ENCODE data around the gene BCL2L1. TPM values are rescaled to one million over a fixed set of nuclear protein-coding genes. Genes with fewer than 3 reads are reported as not detected.
"Not testable (repeated sequence)": the region's sequence is repeated elsewhere in the genome, so short reads cannot be mapped to it uniquely, and the experiment has no call there.

BCL2L1 gene
- polyA plus RNA-seq, 1 donor from 2014 or later, result 125 TPM

- H3K9ac ChIP-seq (ENCODE audit: low read length), result no peak overlapping the region
- no peaks in the 10 kb centered on the region for H3K36me3 ChIP-seq (ENCODE audit: insufficient read depth, low read length)
- H3K4me3 ChIP-seq (ENCODE audit: low read length), result no peak overlapping the region
- no peak overlapping the region for H3K27ac ChIP-seq (ENCODE audit: low read length)
- no peaks in the 10 kb centered on the region for H3K27me3 ChIP-seq (ENCODE audit: insufficient read depth, low read depth, low read length)
- H3K9me3 ChIP-seq (ENCODE audit: low read length), result no peaks in the 10 kb centered on the region
- TF ChIP-seq MXI1 (conservative IDR thresholded peaks at IDR 0.05; ENCODE audit: poor library complexity, severe bottlenecking) (no peak), EP300 (conservative IDR thresholded peaks at IDR 0.05; ENCODE audit: poor library complexity, severe bottlenecking) (no peak), CTCF (IDR thresholded peaks at IDR 0.05; ENCODE audit: poor library complexity, severe bottlenecking) (no peak), TAF1 (IDR thresholded peaks at IDR 0.05; ENCODE audit: low read depth) (no peak), POLR2AphosphoS5 (IDR thresholded peaks at IDR 0.05) (no peak), RAD21 (conservative IDR thresholded peaks at IDR 0.05) (no peak), EZH2 (IDR thresholded peaks at IDR 0.05; ENCODE audit: borderline replicate concordance, insufficient read depth, low read length, poor library complexity, severe bottlenecking) (no peak), SMC3 (conservative IDR thresholded peaks at IDR 0.05; ENCODE audit: poor library complexity) (no peak), REST (IDR thresholded peaks at IDR 0.05; ENCODE audit: borderline replicate concordance) (no peak)
- H3F3A ChIP-seq (ENCODE audit: insufficient read depth, low read length, poor library complexity, severe bottlenecking), result no peaks in the 10 kb centered on the region
- no peaks in the 10 kb centered on the region for H3K9me2 ChIP-seq (ENCODE audit: insufficient read depth, low read length)
- H3K4me2 ChIP-seq (ENCODE audit: low read length), result no peak overlapping the region
- no peaks in the 10 kb centered on the region for H4K20me1 ChIP-seq (ENCODE audit: insufficient read depth)
- H3K79me2 ChIP-seq (replicated peaks; ENCODE audit: insufficient read depth, low read length), result no peaks in the 10 kb centered on the region
- H2AFZ ChIP-seq (ENCODE audit: low read depth, low read length), result no peak overlapping the region
These were observed 69.7 kb downstream of the BCL2L1 start for GRCh38 chr20:31652917-31653396.

GRCh38 chr20:31648104-31648503 is 74.6 kb downstream of the BCL2L1 start:
- H3K4me2 ChIP-seq (ENCODE audit: low read length); H4K20me1 ChIP-seq (ENCODE audit: insufficient read depth); H3F3A ChIP-seq (ENCODE audit: insufficient read depth, low read length, poor library complexity, severe bottlenecking); H3K9ac ChIP-seq (ENCODE audit: low read length); H3K4me3 ChIP-seq (ENCODE audit: low read length); H3K36me3 ChIP-seq (ENCODE audit: insufficient read depth, low read length); H3K79me2 ChIP-seq (replicated peaks; ENCODE audit: insufficient read depth, low read length); H3K27me3 ChIP-seq (ENCODE audit: insufficient read depth, low read depth, low read length); H3K9me3 ChIP-seq (ENCODE audit: low read length); H3K27ac ChIP-seq (ENCODE audit: low read length); H2AFZ ChIP-seq (ENCODE audit: low read depth, low read length); H3K9me2 ChIP-seq (ENCODE audit: insufficient read depth, low read length): not testable (repeated sequence)

GRCh38 chr20:31644701-31645100 is 78.0 kb downstream of the BCL2L1 start:
- no peak overlapping the region for H3K9ac ChIP-seq (ENCODE audit: low read length)
- H3K79me2 ChIP-seq (replicated peaks; ENCODE audit: insufficient read depth, low read length), result no peaks in the 10 kb centered on the region
- H3K27ac ChIP-seq (ENCODE audit: low read length), result no peak overlapping the region
- no peak overlapping the region for H3K4me3 ChIP-seq (ENCODE audit: low read length)
- H3K9me2 ChIP-seq (ENCODE audit: insufficient read depth, low read length), result no peaks in the 10 kb centered on the region
- TF ChIP-seq POLR2AphosphoS5 (IDR thresholded peaks at IDR 0.05) (no peak), RAD21 (conservative IDR thresholded peaks at IDR 0.05) (no peak), EP300 (conservative IDR thresholded peaks at IDR 0.05; ENCODE audit: poor library complexity, severe bottlenecking) (no peak), REST (IDR thresholded peaks at IDR 0.05; ENCODE audit: borderline replicate concordance) (no peak), CTCF (IDR thresholded peaks at IDR 0.05; ENCODE audit: poor library complexity, severe bottlenecking) (no peak), SMC3 (conservative IDR thresholded peaks at IDR 0.05; ENCODE audit: poor library complexity) (no peak), EZH2 (IDR thresholded peaks at IDR 0.05; ENCODE audit: borderline replicate concordance, insufficient read depth, low read length, poor library complexity, severe bottlenecking) (no peak), TAF1 (IDR thresholded peaks at IDR 0.05; ENCODE audit: low read depth) (no peak), MXI1 (conservative IDR thresholded peaks at IDR 0.05; ENCODE audit: poor library complexity, severe bottlenecking) (no peak)
- no peaks in the 10 kb centered on the region for H3F3A ChIP-seq (ENCODE audit: insufficient read depth, low read length, poor library complexity, severe bottlenecking)
- H2AFZ ChIP-seq (ENCODE audit: low read depth, low read length), result no peak overlapping the region
- no peak overlapping the region for H3K4me2 ChIP-seq (ENCODE audit: low read length)
- no peaks in the 10 kb centered on the region for H4K20me1 ChIP-seq (ENCODE audit: insufficient read depth)
- H3K27me3 ChIP-seq (ENCODE audit: insufficient read depth, low read depth, low read length), result no peaks in the 10 kb centered on the region
- no peaks in the 10 kb centered on the region for H3K9me3 ChIP-seq (ENCODE audit: low read length)
- no peaks in the 10 kb centered on the region for H3K36me3 ChIP-seq (ENCODE audit: insufficient read depth, low read length)
